GM18520 (cell line): ENCODE measurements around the gene SLC2A6.
"Not testable (repeated sequence)": the region's sequence is repeated elsewhere in the genome, so short reads cannot be mapped to it uniquely, and the experiment has no call there.

Source experiments
- ATAC-seq: cut with Tn5 transposase; IDR thresholded peaks from one replicate; pipeline ENCODE4 v1.9.1; 2021; ENCODE audit not compliant: unreplicated experiment

The SLC2A6 gene

DNA sequence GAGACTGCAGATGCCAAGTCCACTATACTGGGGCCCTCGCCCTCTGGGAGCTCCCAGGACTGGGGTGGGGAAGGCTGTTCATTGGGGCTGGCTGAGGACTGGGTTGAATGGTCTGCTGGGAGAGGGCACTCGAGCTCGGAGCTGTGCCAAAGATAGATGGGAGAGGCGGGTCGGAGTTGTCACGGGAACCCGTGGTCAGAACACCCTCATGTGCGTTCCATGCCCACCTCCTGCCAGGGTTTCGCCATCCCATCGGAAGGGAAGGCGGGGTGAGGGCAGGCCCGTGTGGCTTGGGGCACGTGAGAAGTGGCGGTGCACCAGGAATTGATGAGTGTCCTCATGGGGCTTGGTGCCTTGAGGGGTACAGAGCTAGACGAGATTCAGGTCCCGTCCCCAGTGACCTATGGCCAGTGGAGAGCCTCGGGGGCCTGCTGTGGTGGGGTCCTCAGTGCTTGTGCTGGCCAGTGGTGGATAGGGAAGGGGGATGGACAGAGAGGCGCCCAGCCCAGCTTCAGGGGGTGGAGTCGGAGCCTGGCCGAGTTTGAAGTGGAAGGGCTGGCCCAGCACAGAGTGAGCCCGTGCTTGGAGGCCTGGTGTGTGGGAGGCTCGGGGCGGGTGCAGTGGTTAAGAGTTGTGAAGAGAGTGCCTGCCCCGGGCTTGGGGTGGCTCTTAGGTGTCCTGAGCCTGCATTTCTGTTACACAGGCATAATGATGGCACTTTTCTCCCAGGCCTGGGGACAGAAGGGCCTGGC is 14.9 kb downstream of the SLC2A6 start:
- ATAC-seq: no peak

- no peak for ATAC-seq
These were observed 15.6 kb downstream of the SLC2A6 start for GRCh38 chr9:133463234-133463863.

DNA sequence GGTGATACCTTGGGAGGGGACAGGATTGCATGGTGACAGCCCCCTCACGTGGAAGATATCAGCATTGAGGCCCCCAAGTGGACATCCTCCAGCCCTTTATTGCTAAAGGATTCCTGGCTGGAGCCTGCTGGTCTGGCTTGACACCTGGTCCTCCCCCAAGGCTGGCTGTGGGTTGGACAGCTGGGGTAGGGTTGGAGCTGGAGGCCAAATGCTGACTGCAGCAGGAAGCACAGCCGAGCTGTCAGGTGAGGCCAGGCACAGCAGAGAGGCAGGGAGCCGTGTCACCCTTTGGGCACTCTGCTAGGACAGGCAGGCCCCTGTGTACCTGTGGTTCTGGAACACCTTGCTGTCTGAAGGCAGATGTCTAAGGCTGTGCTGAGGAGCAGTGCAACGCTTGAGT is 16.9 kb downstream of the SLC2A6 start:
- ATAC-seq: no peak

- no peak for ATAC-seq
These were observed 18.3 kb downstream of the SLC2A6 start for GRCh38 chr9:133460405-133461175.

- ATAC-seq: peak; percentile 57
These were observed 19.2 kb downstream of the SLC2A6 start, which contains the start of gene CACFD1 for GRCh38 chr9:133459476-133460404. Gene CACFD1, plus strand, starts transcription at chr9:133459978. Its CDS starts 89 bp downstream, at chr9:133460067.

DNA sequence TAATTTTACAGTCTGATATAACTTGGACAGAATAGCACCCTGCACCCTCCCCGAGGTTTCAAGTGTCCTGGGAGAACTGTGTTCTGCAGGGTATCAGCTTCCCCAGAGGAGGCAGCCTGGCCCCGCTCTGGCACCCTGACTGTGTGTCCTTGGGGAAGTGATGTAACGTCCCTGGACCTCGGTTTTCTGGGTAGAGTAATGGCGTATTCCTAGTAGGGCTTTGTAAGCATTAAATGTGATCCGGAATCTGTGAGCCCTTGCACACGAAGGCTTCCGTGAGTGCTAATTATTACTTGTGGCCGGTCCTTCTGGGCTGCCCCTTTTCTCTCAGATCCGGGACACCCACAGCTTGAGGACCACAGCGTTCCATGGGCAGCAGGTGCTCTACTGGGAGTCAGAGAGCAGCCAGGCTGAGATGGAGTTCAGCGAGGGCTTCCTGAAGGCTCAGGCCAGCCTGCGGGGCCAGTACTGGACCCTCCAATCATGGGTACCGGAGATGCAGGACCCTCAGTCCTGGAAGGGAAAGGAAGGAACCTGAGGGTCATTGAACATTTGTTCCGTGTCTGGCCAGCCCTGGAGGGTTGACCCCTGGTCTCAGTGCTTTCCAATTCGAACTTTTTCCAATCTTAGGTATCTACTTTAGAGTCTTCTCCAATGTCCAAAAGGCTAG is 20.1 kb downstream of the SLC2A6 start:
- no peak for ATAC-seq

GRCh38 chr9:133457748-133458147 is 21.2 kb downstream of the SLC2A6 start:
- no peak for ATAC-seq

GRCh38 chr9:133457233-133457632 is 21.7 kb downstream of the SLC2A6 start:
- no peak for ATAC-seq

DNA sequence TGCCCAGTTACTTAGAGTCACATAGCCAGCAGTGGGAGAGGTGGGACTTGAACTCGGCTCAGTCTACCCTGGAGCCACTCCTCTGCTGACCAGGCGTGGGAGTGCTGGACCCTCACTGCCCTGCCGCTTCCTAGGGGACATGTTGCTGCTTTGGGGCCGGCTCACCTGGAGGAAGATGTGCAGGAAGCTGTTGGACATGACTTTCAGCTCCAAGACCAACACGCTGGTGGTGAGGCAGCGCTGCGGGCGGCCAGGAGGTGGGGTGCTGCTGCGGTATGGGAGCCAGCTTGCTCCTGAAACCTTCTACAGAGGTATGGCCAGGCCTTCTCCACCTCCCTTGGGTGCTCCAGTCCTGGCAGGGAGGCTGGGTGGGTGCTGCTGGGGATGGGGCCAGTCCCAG is 22.5 kb downstream of the SLC2A6 start:
- no peak for ATAC-seq

DNA sequence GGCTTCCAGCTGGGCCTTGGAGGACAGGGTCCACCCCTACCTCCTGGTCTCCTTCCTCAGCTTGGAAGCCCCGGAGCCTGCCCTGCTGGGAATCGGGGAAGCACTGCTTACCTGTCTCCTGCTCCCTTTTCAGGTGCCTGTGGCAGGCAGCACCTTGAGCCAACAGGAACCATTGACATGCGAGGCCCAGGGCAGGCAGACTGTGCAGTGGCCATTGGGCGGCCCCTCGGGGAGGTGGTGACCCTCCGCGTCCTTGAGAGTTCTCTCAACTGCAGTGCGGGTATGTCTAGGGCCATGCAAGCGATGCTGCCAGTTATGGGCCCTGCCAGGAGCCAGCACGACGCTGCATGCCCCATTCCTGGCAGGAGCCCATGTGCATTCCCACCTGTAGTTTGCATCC is 23.0 kb downstream of the SLC2A6 start:
- no peak for ATAC-seq

GRCh38 chr9:133454943-133455673 is 23.8 kb downstream of the SLC2A6 start:
- no peak for ATAC-seq

DNA sequence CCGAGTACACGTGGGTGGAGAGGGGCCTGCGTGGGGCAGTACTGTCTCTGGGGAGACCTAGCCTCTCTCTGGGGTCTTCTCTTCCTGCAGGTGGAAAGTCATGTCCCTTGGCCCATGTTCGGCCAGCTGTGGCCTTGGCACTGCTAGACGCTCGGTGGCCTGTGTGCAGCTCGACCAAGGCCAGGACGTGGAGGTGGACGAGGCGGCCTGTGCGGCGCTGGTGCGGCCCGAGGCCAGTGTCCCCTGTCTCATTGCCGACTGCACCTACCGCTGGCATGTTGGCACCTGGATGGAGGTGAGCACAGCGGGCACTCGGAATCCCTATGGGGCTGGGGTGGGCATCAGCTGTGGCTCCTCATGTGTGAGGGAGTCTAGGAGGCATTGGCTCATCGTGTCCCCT is 24.6 kb downstream of the SLC2A6 start:
- ATAC-seq: no peak

DNA sequence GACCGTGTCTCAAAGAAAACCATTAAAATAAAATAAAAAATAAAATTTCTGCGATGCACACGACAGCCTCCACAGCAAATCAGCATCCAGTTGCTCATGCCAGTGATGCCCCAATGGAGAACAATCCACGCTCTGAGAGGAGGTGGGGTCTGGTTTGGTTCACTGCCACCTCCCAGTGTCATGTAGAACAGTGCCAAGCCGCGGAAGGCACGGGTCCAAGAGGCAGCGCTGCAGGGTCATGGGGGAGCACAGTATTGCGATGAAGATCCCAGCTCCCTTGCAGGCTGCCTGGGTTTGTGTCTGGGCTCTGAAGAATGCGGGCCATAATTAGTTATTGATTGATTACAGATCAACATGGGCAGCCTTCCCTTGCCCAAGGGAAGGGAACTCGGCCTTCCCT is 25.2 kb downstream of the SLC2A6 start:
- ATAC-seq: no peak

DNA sequence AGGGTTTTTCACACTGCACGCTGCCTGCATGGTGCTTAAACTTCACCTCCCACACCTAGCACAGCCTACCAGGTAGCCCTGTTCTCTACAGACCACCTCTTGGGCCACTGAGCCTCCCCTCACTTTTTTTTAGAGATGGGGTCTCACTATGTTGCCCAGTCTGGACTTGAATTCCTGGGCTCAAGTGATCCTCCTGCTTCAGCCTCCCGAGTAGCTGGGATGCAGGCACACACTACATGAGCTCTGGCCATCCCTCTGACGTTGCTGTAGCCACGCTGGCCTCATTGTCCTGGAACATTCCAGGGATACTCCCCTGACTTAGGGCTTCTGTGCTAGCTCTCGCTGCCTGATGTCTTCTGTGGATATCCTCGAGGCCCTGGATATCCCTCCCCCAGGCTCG is 26.3 kb downstream of the SLC2A6 start:
- no peak for ATAC-seq

DNA sequence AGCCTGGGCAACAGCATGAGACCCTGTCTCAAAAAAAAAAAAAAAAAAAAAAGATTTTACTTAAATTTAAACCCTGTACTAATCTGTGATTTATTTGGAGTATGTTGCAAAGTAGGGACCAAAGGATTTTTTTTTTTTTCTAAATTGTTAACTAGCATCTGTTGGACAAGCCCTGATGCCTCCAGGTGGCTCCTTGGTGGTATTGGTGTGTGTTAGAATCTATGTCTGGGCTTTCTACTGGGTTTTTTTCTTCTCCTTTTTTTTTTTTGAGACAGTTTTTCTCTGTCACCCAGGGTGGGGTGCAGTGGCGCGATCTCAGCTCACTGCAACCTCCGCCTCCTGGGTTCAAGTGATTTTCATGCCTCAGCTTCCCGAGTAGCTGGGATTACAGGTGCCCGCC is 27.0 kb downstream of the SLC2A6 start:
- not testable (repeated sequence) for ATAC-seq

DNA sequence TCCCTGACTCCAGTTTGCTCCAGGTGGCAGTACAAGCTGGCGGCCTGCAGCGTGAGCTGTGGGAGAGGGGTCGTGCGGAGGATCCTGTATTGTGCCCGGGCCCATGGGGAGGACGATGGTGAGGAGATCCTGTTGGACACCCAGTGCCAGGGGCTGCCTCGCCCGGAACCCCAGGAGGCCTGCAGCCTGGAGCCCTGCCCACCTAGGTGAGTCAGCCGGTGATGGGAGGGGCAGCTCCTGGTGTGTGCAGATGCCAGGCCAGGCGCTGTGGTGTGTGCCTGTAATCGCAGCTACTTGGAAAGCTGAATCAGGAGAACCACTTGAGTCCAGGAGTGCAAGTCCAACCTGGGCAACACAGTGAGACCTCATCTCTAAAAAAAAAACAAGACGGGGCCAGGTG is 29.1 kb downstream of the SLC2A6 start:
- ATAC-seq: no peak

DNA sequence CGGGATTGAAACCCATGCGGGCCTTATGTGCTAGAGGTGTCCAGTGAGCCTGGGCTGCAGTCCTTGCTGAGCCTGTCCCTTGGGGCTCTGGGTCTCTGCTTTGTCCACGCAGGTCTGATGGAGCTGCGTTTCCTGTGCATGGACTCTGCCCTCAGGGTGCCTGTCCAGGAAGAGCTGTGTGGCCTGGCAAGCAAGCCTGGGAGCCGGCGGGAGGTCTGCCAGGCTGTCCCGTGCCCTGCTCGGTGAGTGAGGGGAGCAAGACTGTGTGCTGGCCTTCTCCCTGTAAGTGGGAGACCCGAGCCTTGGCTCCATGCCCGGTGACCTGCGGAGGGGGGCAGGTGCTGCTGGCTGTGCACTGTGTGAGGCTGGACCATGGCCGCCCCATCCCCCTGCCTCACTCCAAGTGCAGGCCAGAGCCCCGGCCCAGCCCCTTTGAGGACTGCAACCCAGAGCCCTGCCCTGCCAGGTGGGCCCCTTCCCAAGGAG is 30.4 kb downstream of the SLC2A6 start:
- no peak for ATAC-seq

GRCh38 chr9:133445293-133445969 is 33.5 kb downstream of the SLC2A6 start:
- no peak for ATAC-seq

DNA sequence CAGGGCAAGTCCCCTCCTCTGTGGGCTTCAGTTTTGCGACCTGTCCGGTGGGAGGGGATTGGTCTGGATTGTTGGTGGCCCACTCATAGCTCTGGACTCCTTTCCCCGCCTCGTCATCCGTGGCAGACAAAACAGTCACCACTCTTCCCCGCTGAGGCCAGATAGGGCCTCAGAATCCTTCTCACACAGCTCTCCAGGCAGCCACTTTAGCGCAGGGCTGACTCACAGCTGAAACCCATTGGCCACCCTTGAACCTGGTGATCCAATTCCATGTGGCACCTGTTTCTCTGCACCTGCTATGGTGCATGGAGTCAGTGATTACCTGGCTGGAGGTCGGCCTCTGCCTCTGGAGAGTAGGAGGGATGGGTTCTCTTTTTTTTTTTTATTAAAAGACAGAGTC is 34.9 kb downstream of the SLC2A6 start:
- no peak for ATAC-seq
